ENCODE data around the gene SARDH. TPM values are rescaled to one million over a fixed set of nuclear protein-coding genes. Genes with fewer than 3 reads are reported as not detected.
A peak's percentile ranks its signal among the peaks of the same experiment; 100 is the strongest.

Gene SARDH
- total and polyA plus RNA-seq, 9 of the 15 experiments (the other 6 are each of a cell fraction or from before 2014, with no cell fraction given) = 0.14 TPM; not detected in 8

DNA sequence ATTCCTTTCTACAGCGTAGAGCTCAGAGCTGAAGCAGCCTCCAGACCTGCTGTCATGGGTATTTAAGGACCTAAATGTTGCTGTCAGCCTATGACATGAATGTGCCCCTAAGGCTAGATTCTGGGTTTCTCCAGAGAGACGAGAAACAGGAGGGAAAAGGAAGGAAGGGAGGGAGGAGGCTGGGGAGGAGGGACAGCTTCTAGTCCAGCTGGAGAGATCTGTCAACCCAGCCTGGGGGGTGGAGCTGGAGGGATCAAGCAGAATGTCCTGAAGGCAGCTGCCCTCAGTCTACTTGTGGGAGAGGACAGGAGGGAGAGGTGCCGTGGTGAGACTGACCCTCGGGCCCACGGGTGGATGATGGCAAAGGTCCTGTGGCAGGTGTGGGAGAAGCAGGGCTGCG, 103.1 kb downstream of the SARDH start:
- peaks cover 0 to 77% of the 10 kb centered on the region in 2 experiments; a peak in 3 of 5 replicates for H3K27me3 ChIP-seq (ENCODE audit: control insufficient read depth in 2 of 2, insufficient read depth in 2 of 2, low read length in 2 of 2)
- intact Hi-C loops (cut with micrococcal nuclease) = no loop called here

More for the DNA sequence above, 103.1 kb downstream of the SARDH start:
- H3K36me3 ChIP-seq (ENCODE audit: control insufficient read depth, insufficient read depth, low read length) = no peaks in the 10 kb centered on the region
- no peak overlapping the region for H3K27ac ChIP-seq (ENCODE audit: extremely low read depth, low read depth, low read length)
- DNase-seq (ENCODE audit: extremely low read depth in 1 of 4, low spot score in 3 of 4) (no peak), FAIRE-seq (no peak), ATAC-seq (no peak)
- H3K9me3 ChIP-seq (replicated peaks; ENCODE audit: control insufficient read depth, insufficient read depth, low read depth, low read length) = no peaks in the 10 kb centered on the region
- 0% methylated on average over 6 of the region's 6 CpGs for WGBS (ENCODE audit: insufficient coverage, low coverage, missing lambda C conversion rate)
- H4K20me1 ChIP-seq (replicated peaks; ENCODE audit: control insufficient read depth, insufficient read depth, low read length) = peaks cover 6% of the 10 kb centered on the region; the same call in 1 of the 2 replicates
- TF ChIP-seq NFXL1 (CRISPR knock-in tag; IDR thresholded peaks at IDR 0.05) (no peak), CUX1 (CRISPR knock-in tag; IDR thresholded peaks at IDR 0.05) (no peak), KLF16 (IDR thresholded peaks at IDR 0.05) (no peak), TEAD1 (CRISPR knock-in tag; IDR thresholded peaks at IDR 0.05) (no peak), ZNF263 (CRISPR knock-in tag; IDR thresholded peaks at IDR 0.05; ENCODE audit: borderline replicate concordance) (peak; percentile 84)
- H2AFZ ChIP-seq (ENCODE audit: low read depth, low read length) = no peak overlapping the region
- H3K79me2 ChIP-seq (ENCODE audit: control insufficient read depth, insufficient read depth, low read length) = no peaks in the 10 kb centered on the region
- no peak overlapping the region for H3K9ac ChIP-seq (ENCODE audit: insufficient read depth in 1 of 2, low read depth in 2 of 2, low read length in 2 of 2)
- H3K9me1 ChIP-seq (ENCODE audit: control insufficient read depth, insufficient read depth, low read length) = no peaks in the 10 kb centered on the region
- POLR2A ChIA-PET = interaction anchor here (1.1 kb wide), 1 partner anchor 105 kb away, joined by 4 read pairs; no protein-coding TSS in a partner anchor
- CTCF ChIA-PET (ENCODE audit: low intra/inter-chr PET ratio) = no interaction called here
- peaks cover 0 to 8% of the 10 kb centered on the region in 2 experiments; a peak in 3 of 5 replicates for H3K4me1 ChIP-seq (replicated peaks in 1 of 2; ENCODE audit: control insufficient read depth in 2 of 2, insufficient read depth in 2 of 2, low read length in 2 of 2)
- no TSS peak for BruUV-seq (replicated peaks)
- no peak overlapping the region for H3K4me2 ChIP-seq (ENCODE audit: insufficient read depth, low read length)
- H3K4me3 ChIP-seq = no peak overlapping the region
- in situ Hi-C loops (cut with MboI) = no loop called here
